GM20431 (cell line): ENCODE measurements around the gene KSR2.
"Not testable (repeated sequence)": the region's sequence is repeated elsewhere in the genome, so short reads cannot be mapped to it uniquely, and the experiment has no call there.

Source experiments
- in situ Hi-C: fragments of 300-500 bp; cut with MseI, MboI; formaldehyde crosslinking; loops from one replicate; pipeline ENCODE4 v1.15.0; 2020; ENCODE audit warnings: low sequenced_read_pairs; ENCODE audit not compliant: unreplicated experiment

The KSR2 gene

DNA sequence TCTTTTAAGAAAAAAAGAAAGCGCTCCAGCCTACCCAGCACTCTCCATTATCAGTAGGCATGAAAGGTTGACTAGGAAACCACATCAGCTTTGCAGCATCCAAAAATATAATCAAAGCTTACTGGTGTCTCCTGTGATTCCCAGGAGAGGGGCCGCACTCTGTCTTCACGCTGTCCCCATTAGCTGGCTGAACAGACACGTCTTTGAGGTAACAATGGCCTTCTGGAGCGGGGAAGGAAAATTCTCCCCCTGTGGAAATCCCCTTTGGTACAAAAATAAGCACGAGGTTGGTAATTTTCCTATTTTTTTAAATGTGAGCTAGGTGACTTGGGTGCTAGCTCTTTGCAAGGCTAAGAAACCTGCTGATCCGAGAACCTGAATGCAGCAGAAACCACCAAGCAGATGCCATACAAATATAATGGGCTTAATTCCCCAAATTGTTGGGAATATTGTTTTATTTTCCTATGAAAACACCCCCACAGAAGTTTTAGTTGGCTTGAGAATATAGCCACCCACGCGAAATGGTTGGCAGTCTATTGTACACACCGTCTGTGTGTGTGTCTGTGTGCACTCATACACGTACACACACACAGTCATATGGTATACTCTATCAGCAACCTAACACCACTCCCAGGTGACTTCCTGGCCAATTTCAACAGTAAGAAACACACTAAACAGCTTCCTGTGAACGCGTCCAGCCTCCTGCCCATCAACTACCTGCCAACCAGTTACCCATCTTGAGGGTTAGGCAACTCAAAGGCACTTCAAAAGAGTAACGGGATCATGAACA is 71.2 kb downstream of the KSR2 start:
- in situ Hi-C loops = no loop called here

GRCh38 chr12:117896009-117896408 is 72.8 kb downstream of the KSR2 start:
- in situ Hi-C loops = no loop called here

DNA sequence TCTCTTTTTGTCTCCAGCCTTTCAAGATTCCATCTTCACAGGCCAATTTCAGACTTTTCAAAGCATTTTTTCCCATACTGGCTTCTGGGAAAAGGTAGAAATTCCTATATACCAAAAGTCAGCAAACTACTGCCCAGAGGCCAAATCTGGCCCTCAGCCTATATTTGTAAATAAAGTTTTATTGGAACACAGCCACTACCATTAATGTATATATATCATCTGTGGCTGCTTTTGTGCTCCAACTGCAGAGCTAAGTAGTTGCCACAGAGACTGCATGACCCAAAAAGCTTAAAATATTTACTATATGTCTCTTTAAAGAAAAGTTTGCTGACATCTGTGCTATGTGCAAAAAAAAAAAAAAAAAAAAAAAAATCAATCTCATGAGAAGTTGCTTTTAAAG is 76.3 kb downstream of the KSR2 start:
- in situ Hi-C loops = no loop called here

DNA sequence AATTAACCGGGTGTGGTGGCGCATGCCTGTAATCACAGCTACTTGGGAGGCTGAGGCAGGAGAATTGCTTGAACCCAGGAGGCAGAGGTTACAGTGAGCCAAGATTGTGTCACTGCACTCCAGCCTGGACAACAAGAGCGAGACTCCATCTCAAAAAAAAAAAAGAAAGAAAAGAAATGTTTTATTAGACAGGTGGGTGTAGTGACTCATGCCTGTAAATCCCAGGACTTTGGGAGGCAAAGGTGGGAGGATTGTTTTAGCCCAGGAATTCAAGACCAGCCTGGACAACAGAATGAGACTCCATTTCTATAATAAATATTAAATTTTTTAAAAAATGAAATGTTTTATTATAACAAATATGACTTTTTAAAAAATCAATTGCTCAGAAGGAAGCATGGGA is 77.5 kb downstream of the KSR2 start:
- in situ Hi-C loops = not testable (repeated sequence)

DNA sequence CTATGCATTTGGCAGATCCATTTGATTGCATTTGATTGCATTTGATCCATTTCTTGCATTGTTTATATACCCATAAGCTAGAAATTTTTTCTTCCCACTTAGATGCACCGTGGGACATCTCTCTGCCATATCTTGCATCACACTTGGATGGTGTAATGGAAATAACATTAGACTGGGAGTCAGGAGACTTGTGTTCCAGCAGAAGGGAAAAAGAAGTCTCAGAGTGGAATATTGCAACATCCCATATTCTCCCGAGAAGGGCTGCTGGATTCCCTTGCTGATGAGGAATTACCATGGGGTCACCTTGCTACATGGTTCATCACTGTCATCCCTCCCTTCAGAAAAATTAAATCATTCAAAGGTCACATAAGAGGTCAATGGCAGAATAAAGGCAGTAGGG is 78.1 kb downstream of the KSR2 start:
- in situ Hi-C loops = no loop called here

DNA sequence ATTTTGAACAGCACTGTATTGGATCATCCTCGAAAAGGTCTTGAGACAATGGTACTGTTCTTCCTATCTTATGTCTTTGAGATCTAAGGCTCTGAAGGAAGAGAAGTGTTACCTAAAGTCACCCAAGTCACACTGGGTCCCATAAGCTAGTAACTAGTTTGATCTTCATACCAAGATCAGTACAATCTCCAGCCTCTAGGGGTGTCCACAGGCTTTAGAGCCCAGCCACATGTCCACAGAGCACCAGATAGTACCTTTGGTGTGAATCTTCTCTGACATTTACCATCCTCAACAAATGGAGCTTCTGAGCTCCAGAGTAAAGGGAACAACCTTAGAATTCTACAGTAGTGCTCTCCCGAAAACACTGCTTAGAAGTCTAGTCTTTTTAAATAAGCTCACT is 78.7 kb downstream of the KSR2 start:
- in situ Hi-C loops = no loop called here

GRCh38 chr12:117889098-117889497 is 79.7 kb downstream of the KSR2 start:
- in situ Hi-C loops = no loop called here

DNA sequence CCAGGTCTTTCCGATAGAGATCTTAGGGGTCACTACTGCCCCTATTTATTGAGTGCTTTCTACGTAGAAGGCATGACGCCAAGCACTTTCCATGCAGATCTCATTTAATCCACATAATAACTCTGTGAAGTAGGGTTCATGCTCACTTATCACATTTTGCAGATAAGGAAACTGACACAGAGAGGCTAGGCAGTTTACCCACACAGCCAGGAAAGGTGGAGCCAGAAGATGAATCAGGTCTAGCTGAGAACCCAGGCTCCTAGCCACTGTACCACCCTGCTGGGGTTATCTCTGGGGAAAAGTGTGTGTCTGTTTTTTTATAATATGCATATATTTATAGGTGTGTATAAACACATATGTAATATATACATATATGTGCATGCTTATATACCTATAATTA is 83.6 kb downstream of the KSR2 start:
- in situ Hi-C loops = no loop called here

GRCh38 chr12:117884161-117884560 is 84.6 kb downstream of the KSR2 start:
- in situ Hi-C loops = no loop called here

- in situ Hi-C loops = no loop called here
Measured at GRCh38 chr12:117882603-117883184, 86.1 kb downstream of the KSR2 start.

GRCh38 chr12:117882181-117882580 is 86.6 kb downstream of the KSR2 start:
- in situ Hi-C loops = no loop called here

DNA sequence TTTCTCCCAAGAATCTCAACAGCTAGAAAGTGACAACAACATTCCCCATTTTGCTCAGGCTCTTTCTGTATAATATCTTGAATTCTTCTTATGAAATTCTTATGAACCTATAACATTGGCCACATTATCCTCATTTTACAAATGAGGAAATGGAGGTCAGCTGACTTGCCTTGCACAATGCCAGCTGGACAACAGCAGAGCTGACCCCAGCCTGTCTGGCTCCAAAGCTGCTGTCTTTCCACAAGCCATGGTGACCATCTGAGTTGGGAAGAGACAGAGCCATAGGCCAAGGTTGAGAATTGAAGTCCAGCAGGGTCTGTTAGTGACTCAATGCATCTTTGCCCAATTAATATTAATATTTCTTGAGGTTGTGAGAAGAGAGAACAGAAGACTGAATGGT is 87.3 kb downstream of the KSR2 start:
- in situ Hi-C loops = no loop called here

GRCh38 chr12:117878605-117879004 is 90.2 kb downstream of the KSR2 start:
- in situ Hi-C loops = no loop called here

DNA sequence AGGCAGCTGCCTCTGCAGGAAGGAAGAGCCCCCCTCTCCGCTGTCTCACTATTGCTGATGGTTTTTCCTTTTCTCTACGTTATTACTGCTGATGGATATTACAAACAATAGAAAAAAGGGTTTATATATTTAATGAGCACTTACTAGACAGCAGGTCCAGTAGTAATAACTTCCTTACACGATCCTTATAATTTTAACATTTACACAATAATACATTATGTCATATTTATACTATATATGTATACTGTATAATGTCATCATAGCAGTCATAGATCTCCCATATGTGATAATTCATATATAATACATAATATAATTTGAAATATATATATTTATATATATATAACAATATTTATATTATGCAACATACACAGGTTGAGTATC is 92.4 kb downstream of the KSR2 start:
- in situ Hi-C loops = no loop called here

- in situ Hi-C loops = no loop called here
Measured at GRCh38 chr12:117875744-117876435, 92.9 kb downstream of the KSR2 start.

DNA sequence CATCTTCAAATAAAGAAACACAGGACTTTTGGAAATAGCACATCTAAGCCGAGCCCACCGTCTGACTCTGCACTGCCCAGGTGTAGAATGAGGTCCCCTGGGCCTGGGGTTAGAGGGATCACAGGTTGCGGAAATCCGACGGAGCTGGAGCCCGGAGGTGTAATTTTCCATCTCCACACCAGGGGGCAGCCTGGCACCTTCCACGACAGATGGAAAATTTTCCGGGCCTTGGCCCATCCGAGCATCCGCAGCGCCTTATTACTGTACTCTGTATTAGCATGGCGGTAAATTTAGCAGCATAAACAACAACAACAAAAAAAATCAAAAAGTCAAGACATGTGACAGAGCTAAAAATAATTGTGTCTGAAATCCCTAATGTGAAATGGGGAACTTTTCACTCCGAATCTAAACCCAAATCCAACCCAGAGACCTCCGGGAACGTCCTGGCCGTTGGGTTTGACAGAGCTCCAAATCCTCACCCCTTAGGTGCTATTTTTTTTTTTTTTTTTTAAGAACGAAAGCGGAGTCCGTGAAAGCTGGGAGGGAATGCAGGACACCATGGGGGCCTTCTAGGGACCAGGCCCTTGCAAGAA is 93.9 kb downstream of the KSR2 start:
- in situ Hi-C loops = no loop called here

DNA sequence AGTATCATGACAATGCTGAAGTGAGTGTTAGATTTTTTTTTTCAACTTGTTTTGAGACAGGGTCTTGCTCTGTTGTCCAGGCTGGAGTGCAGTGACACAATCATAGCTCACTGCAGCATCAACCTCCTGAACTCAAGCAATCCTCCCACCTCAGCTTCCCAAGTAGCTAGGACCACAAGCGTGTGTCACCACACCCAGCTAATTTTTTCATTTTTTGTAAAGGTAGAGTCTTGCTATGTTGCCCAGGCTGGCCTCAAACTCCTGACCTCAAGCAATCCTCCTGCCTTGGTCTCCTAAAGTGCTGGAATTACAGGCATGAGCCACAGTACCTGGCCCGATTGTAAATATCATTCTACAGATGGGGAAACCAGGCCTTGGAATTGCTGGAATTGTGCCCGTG is 94.6 kb downstream of the KSR2 start:
- in situ Hi-C loops = not testable (repeated sequence)

DNA sequence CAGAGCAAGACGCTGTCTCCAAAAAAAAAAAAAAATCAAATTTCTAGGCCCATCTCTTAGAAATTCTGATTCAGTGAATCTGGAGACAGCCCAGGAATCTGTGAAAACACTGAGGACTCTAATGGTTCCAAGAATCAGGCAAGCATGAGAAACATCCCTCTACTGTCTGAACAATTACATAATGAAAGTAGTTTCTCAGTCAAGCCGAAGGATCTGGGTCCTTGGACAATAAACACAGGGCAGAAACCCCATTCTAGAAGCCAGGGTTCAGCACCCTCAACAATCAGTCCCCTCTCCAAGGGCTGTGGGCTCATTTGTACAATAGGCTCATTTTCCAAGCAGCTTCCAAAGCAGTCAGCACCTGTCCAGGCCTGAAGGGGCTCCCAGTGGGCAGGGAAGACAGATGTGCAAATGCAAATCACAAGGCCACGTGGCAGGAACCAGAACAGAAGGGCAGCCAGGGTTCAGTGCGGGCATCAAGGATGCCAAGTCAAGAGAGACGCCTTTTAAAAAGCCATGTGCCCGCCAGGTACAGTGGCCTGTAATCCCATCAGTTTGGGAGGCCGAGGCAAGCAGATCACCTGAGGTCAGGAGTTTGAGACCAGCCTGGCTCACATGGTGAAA is 96.1 kb downstream of the KSR2 start:
- in situ Hi-C loops = no loop called here

DNA sequence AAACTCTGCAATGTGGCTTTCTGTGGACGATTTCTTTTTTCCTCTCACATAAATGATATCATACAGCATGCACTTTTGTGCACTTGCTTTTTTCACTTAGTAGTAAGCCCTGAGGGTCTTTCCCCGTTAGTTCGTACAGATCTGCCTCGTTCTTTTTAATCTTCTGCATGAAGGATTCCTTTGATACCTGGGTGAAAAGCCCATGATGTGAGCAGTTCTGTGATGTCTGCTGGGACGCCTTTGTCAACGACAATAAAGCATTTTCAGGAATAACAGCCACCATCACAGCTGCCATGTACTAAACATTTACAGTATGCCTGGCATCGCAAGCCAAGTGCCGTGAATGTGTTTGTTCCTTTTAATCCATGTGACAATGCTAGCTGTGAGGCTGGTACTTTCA is 99.2 kb downstream of the KSR2 start:
- in situ Hi-C loops = no loop called here

GRCh38 chr12:117867348-117867747 is 101.4 kb downstream of the KSR2 start:
- in situ Hi-C loops = no loop called here

DNA sequence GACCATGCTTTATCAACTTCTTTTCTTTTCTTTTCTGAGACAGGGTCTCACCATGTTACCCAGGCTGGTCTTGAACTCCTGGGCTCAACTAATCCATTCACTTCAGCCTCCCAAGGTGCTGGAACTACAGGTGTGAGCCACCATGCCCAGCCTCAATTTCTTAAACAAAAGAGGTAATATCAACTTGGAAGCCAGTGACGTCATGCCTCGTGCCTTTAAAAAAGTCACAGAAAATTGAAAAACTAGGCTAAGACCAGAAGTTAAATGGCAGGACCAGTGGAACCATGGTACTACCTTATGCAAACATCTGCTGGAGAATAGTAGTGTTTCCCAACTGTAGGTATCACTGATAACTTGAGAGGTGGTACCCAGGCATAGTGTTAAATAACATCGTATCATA is 103.3 kb downstream of the KSR2 start:
- in situ Hi-C loops = no loop called here
